ENCODE results near the gene RFC2.
"Not testable (repeated sequence)": the region's sequence is repeated elsewhere in the genome, so short reads cannot be mapped to it uniquely, and the experiment has no call there.

Gene RFC2

GRCh38 chr7:74225400-74225799 is 28.8 kb downstream of the RFC2 start:
- intact Hi-C loops (cut with DNase I) = no loop called here
- DNase-seq = no peak

- intact Hi-C loops (cut with DNase I); DNase-seq: not testable (repeated sequence)
Measured at GRCh38 chr7:74224907-74225306, 29.3 kb downstream of the RFC2 start.

- no peak for DNase-seq
- intact Hi-C loops (cut with DNase I) = no loop called here
Measured at GRCh38 chr7:74224511-74224832, 29.7 kb downstream of the RFC2 start.

- no peak for DNase-seq
- intact Hi-C loops (cut with DNase I) = no loop called here
Measured at GRCh38 chr7:74223711-74224510, 30.3 kb downstream of the RFC2 start.

GRCh38 chr7:74222851-74223710 is 31.1 kb downstream of the RFC2 start:
- intact Hi-C loops (cut with DNase I) = no loop called here
- DNase-seq = no peak

- no peak for DNase-seq
- intact Hi-C loops (cut with DNase I) = no loop called here
Measured at GRCh38 chr7:74221713-74222112, 32.5 kb downstream of the RFC2 start.

GRCh38 chr7:74220229-74220628 is 34.0 kb downstream of the RFC2 start:
- DNase-seq = no peak
- intact Hi-C loops (cut with DNase I) = no loop called here

GRCh38 chr7:74219416-74219815 is 34.8 kb downstream of the RFC2 start:
- intact Hi-C loops (cut with DNase I) = no loop called here
- DNase-seq = no peak

GRCh38 chr7:74218343-74218698 is 35.9 kb downstream of the RFC2 start:
- intact Hi-C loops (cut with DNase I) = no loop called here
- DNase-seq = no peak

GRCh38 chr7:74217455-74218342 is 36.5 kb downstream of the RFC2 start:
- peak in 19 of 42 donors; percentile 22 to 57 (median 37) for DNase-seq
- intact Hi-C loops (cut with DNase I) = no loop called here

GRCh38 chr7:74216361-74216761 is 37.8 kb downstream of the RFC2 start:
- no peak for DNase-seq
- intact Hi-C loops (cut with DNase I) = no loop called here

GRCh38 chr7:74215921-74216320 is 38.3 kb downstream of the RFC2 start:
- intact Hi-C loops (cut with DNase I) = no loop called here
- DNase-seq = no peak

- no peak for DNase-seq
- intact Hi-C loops (cut with DNase I) = no loop called here
Measured at GRCh38 chr7:74214816-74215630, 39.2 kb downstream of the RFC2 start.

- intact Hi-C loops (cut with DNase I) = no loop called here
- no peak for DNase-seq
Measured at GRCh38 chr7:74212661-74213060, 41.5 kb downstream of the RFC2 start.

- DNase-seq = not testable (repeated sequence)
- intact Hi-C loops (cut with DNase I) = loop anchor here (5.0 kb wide), 2 partner anchors 44 to 194 kb away; partner anchors contain the start of gene RFC2
Measured at GRCh38 chr7:74208241-74208640, 46.0 kb downstream of the RFC2 start.

GRCh38 chr7:74207586-74207985 is 46.6 kb downstream of the RFC2 start:
- no peak for DNase-seq
- intact Hi-C loops (cut with DNase I) = loop anchor here (5.0 kb wide), 2 partner anchors 45 to 195 kb away; partner anchors contain the start of gene RFC2

- intact Hi-C loops (cut with DNase I) = loop anchor here (5.0 kb wide), 2 partner anchors 46 to 196 kb away; partner anchors contain the start of gene RFC2
- peak; percentile 40 to 97 (median 90) for DNase-seq
Measured at GRCh38 chr7:74206589-74207120, 47.5 kb downstream of the RFC2 start.

- intact Hi-C loops (cut with DNase I) = loop anchor here (5.0 kb wide), 2 partner anchors 46 to 196 kb away; partner anchors contain the start of gene RFC2
- DNase-seq = not testable (repeated sequence)
Measured at GRCh38 chr7:74206052-74206451, 48.1 kb downstream of the RFC2 start.

Data from head of caudate nucleus (tissue), 42 donors.